Right lobe of liver (tissue), 4 donors: Measurements from ENCODE around the gene ACYP1.

Experiments
- CTCF ChIP-seq, 4 donors: fragments of 200-600 bp in 3 of 4; fragments of 450-650 bp in 1 of 4; IDR thresholded peaks; one replicate each; pipeline versions ENCODE4 v1.5.1 to v1.8.0; 2016 to 2022; ENCODE audit warnings: antibody characterized with exemption in 4 of 4, mild to moderate bottlenecking in 2 of 4
- POLR2A ChIP-seq: fragments of 450-650 bp; IDR thresholded peaks from one replicate; pipeline ENCODE4 v1.6.1; 2017; ENCODE audit warnings: antibody characterized with exemption, mild to moderate bottlenecking
- donor health status: DM: no; HTN: no; CAD: no.
- donor health status: DM: no; HTN: no; CAD: no.
- donor health status: DM: no; HTN: yes; CAD: no.

GRCh38 chr14:75044752-75045151 is 19.1 kb downstream of the ACYP1 start:
- no peak for TF ChIP-seq CTCF (IDR thresholded peaks at IDR 0.05)
- TF ChIP-seq POLR2A, result no peak
